DOHH2 (cell line): ENCODE data around the gene PCDH18.

Experiments used
- EZH2phosphoT487 ChIP-seq: fragments of 200-600 bp; sonication (generic); IDR thresholded peaks from 2 replicates; pipeline ENCODE4 v1.6.1; 2017; ENCODE audit warnings: borderline replicate concordance, mild to moderate bottlenecking, antibody characterized with exemption, low read length, moderate library complexity, mixed read lengths
- TF ChIP-seq, protein P1 (sequence below): fragments of 200-600 bp; sonication (generic); IDR thresholded peaks from one replicate; pipeline ENCODE4 v1.5.1; 2014; ENCODE audit warnings: antibody characterized with exemption, mild to moderate bottlenecking, low read depth, low read length; ENCODE audit not compliant: poor library complexity, severe bottlenecking

DNA sequence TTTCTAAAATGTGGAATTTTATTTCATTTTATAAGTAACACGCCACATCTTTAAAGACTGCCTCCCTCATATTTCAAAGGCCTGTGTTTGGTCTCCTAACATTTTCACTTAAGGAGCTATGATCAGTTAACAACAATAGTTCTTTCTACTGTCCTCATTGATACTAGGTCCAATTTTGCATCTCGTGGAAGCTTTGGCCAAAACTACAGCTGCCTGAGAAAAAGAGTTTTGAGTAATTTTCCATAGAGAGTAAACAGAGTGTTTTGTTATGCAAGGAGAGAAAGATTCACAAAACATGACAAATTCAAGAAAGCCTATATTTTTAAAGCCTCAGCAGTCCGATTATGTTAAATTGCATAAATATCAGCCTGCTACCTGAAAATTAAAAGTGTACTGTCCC is 11.4 kb upstream of the PCDH18 start:
- TF ChIP-seq, protein P1, sequence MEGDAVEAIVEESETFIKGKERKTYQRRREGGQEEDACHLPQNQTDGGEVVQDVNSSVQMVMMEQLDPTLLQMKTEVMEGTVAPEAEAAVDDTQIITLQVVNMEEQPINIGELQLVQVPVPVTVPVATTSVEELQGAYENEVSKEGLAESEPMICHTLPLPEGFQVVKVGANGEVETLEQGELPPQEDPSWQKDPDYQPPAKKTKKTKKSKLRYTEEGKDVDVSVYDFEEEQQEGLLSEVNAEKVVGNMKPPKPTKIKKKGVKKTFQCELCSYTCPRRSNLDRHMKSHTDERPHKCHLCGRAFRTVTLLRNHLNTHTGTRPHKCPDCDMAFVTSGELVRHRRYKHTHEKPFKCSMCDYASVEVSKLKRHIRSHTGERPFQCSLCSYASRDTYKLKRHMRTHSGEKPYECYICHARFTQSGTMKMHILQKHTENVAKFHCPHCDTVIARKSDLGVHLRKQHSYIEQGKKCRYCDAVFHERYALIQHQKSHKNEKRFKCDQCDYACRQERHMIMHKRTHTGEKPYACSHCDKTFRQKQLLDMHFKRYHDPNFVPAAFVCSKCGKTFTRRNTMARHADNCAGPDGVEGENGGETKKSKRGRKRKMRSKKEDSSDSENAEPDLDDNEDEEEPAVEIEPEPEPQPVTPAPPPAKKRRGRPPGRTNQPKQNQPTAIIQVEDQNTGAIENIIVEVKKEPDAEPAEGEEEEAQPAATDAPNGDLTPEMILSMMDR = no peak
- TF ChIP-seq EZH2phosphoT487 = no peak
